HG03175 (cell line): Measurements from ENCODE around the gene PCDH9.

Experiments
- ATAC-seq: cut with Tn5 transposase; IDR thresholded peaks from one replicate; pipeline ENCODE4 v1.9.1; 2021; ENCODE audit warnings: mild to moderate bottlenecking, moderate library complexity; ENCODE audit not compliant: unreplicated experiment

The PCDH9 gene

DNA sequence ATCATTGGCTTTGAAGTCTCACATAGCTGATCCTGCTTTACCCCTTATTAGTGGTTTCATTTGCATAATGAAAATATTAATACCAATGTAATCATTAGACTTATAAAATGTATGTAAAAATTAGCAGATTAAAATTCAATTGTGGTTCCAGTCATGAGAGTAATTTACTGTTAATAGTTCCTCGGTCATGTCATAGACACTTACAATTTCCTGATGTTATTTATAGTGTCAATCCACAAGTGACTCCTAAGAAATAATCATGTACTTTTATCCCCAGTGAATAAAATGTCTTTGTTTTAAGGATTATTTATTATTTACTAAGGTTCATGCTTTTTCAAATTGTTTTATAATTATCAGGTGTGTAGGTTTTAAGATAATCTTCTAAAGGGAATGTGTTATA, 138.5 kb downstream of the PCDH9 start:
- no peak for ATAC-seq

DNA sequence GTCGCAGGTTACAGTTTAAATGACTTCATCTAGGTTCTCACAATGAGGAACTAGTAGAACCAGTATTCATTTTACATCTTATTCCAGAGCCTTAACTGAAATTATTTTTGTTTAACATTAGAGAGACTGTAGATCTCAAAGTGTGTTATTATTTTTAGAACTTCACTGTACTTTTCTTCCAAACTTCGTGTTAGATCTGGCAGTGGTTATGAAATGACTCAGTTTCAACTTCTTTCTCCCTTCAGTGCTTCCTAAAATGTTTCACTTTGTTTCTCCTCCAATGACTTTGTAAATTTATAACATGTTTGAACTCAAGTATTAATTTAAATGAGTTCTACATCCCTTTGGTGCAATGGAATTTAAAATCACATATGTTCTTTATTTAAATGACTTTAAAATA, 139.3 kb downstream of the PCDH9 start:
- no peak for ATAC-seq

DNA sequence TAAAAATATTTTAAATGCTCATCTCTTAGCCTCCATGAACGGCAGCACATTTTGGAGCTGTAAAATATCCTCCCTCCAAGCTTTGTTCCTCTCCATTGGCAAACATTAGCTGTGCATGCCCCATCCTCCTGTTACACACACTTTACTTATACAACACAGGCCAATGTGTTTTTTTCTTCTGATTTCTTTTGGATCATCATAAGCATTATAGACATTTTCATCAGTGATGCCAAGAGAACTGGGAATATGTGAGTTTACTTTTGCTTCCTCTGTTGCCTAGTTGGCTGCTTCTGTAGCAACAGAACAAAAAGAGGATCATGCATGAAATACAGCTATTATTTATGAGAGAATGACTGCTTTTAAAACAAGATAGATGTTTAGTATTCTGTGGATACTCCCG, 142.6 kb downstream of the PCDH9 start:
- no peak for ATAC-seq

- no peak for ATAC-seq
Measured at GRCh38 chr13:67086260-67086659, 143.9 kb downstream of the PCDH9 start.

DNA sequence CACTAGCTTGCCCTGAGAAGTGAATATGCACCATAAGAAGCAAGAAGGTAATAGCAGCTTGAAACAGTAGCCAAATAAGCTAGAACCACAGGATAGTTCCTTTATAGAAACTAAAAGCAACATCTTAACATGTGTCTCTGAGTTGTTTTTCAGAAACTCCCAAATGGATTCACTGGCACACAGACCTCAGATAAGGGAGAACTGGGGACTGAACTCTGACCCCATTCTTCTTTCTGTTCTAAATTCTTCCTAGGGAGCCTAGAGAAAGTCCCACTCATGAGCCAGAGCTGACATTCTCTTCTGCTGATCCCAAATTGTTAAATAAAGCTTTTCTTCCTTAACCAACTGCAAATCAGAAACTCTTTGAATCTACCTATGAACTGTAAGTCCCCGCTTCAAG, 146.1 kb downstream of the PCDH9 start:
- no peak for ATAC-seq

DNA sequence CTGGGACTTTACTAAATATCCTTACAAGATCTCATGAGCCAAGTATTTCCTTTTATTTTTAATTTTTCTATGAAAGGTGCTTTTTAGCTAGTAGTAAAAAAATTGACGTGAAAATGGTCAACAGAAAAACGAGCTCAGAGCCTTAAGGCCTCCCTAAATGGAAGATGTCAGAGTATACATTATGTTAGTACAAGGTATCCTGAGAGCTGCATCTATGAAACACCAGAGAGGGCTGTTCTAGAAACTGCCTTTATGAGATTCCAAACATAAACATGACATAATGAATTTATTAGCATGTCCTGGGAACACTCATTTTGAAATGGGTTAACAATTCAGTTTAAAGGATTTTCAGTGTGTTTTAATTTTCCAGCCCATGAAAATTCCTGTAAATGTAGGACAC, 146.6 kb downstream of the PCDH9 start:
- no peak for ATAC-seq

GRCh38 chr13:67080351-67080750, 149.8 kb downstream of the PCDH9 start:
- no peak for ATAC-seq

- ATAC-seq: no peak
Measured at GRCh38 chr13:67078062-67078461, 152.1 kb downstream of the PCDH9 start.

GRCh38 chr13:67077132-67077531, 153.0 kb downstream of the PCDH9 start:
- ATAC-seq: no peak

DNA sequence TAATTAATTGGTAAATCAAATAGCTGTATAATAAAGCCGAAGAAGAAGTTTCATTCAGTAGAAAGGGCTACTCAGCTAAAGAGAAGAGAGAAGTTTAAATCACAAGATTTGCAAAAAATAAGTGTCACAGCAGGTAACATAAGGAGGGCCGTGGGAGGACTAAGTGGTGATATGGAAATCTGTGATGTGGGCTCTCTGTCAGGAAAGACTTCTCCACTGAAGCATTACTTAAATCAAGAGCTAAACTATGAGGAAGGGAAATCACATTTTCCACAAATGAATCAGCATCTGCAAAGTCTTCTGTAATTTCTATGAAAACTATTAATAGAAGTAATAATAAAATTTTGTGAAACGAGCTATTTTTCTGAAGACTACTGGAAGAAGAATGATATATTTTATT, 153.8 kb downstream of the PCDH9 start:
- ATAC-seq: no peak

DNA sequence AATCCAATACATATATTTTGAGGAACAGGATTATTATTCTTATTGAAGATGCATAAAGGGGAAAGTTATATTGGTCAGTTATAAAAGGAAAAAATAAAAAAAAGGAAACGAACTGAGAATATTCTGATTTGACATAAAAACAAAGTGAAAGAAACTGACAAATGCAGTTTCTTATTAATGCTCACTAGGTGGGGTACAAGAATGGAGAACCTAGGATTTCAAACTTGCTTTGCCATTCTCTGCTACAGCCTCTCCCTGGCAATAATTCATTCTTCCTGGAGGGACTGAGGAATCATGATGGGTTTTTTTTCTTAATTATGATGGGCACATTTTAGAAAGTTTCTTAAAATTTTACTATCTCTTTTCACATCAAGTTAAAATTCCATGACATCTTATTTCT, 154.9 kb downstream of the PCDH9 start:
- no peak for ATAC-seq

DNA sequence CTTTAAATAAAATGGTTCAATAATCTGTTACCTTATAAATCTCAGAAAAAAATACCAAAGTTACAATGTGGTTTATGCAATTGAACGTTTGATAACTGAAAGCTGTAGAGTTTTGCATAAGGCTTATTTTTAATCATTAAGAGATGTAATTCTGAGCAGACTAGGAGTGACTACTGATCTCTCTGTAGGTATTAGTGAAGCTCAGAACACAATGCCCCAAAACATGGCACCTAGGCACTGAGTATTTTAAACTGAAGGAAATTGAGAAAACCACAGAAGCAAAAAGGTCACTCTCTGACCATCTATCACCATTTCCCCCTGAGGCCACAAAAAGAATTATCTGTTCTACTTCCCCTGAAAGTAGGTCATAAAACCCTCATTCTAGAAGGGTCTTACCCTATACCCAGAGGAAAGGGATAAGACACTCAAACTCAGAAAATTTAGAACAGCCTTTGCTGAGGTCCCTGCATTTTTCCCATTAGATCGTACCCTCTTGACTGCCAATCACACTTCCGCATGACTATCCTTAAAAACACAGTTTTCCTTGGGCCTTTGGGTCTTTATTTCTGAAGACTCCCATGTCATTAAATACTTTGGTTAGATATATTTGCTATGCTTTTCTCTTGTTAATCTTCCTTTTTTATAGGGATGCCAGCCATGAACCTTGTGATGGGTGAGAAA, 158.1 kb downstream of the PCDH9 start:
- peak; percentile 51 for ATAC-seq

GRCh38 chr13:67070306-67070705, 159.8 kb downstream of the PCDH9 start:
- ATAC-seq: no peak

- no peak for ATAC-seq
Measured at GRCh38 chr13:67069117-67069767, 160.9 kb downstream of the PCDH9 start.

DNA sequence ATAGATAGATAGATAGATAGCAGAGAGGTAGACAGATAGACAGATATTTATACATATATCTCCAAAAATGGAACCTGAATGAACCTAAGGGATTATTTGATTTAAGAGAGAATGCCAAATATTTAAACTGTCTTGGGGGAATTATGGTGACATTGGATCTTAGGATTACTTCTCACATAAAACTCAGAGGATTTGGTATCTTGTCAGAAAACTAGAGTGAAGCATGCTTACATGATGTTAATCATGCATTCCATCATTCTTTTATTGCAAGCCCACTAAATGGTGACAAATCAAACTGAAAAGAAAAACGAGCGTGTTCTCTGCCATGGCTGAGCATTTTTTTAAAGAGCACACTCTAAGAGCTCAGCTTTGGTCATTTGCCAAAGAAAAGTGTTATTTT, 165.2 kb downstream of the PCDH9 start:
- no peak for ATAC-seq

DNA sequence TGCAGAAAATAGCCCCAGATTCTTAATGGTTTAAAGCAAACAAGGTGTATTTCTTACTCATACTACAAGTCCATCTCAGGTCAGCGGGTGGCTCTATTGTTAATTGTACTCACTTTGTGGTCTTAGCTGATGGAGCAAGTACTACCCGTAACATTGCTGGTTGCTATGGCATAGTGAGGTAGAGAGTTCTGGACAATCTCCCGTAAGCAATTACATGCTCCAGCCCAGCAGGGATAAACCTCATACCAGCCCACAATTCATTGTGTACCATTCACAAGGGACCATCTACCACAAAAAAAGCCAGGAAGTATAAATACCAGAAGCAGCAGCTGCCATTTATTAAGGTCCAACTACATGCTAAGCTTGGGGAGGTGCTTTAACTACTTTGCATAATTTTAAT, 167.1 kb downstream of the PCDH9 start:
- ATAC-seq: no peak

DNA sequence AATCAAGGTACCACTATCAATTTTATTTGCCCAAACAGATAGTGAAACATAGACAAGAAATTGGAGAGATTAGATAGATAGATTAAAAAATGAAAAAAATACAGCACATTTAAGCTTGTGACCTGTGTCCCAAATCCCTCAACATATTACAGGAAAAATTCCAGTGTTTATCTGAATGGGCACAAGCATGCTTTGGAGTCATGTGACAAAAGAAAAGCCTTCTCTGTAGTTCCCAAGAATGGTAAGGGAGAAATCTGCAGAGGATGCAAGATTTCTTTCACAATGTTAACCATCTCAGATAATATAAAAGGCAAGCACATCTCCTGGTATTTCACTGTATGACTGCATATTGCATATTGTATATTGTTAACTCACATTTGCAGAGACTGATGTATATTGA, 168.0 kb downstream of the PCDH9 start:
- ATAC-seq: no peak

DNA sequence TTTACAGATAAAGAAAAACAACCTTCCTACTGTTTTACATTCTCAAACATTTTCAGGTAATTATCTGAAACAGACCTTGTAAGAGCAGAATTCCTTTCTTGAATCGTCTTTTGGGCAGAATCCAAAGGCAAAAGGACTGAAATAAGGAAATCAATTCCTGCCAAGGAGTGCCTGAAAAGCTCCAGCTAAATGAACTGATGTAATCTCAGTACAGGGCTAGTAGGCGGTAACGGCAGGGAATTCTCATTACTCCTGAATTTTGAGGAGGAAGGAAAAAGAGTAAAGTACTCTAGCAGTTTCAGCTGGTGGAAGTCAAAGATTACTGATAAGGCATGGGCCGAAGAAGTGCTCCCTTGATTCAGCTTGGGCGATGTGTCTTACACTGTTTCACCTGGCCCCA, 168.4 kb downstream of the PCDH9 start:
- ATAC-seq: no peak

DNA sequence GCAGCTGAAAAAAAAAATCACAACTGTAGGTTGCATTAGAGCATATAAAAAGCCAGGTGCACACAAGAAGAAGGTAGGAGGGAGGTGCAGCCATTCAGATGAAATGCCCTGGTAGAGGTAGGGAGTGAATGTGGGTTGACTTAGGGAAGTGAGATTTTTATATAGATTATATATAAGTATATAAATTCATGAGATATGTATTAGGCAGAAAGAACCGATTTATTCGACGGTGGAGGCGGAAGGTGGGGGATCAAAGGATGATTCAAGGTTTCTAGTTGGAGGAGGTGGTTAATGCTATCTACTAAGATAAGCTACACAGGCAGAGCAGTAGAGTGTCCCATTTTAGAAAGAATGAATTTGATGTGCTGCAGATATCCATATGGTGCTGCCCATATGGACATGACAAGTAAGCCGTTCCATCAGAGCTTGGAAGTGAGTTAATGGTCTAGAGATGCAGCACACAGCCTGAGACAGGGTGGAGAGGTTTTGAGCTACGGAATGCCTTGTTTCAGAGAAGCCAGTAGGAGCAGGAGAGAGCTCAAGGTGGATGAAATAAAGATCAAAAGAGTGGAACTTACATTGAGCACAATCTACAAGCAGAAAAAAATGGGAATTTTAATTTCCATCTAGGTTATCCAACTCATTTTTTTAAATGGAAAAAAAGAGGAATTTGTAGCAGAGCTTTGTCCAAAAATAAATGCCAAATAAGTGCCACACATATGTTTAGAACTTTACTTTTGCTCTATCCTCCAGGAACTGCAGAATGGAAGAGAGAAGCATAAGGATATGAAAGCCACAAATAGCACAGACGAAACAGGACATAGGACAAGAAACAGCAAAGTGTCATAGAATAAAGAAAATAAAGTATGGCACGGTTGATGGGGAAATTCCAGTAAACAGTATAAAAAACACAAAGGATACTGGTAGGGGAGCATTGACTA, 177.3 kb downstream of the PCDH9 start:
- no peak for ATAC-seq

DNA sequence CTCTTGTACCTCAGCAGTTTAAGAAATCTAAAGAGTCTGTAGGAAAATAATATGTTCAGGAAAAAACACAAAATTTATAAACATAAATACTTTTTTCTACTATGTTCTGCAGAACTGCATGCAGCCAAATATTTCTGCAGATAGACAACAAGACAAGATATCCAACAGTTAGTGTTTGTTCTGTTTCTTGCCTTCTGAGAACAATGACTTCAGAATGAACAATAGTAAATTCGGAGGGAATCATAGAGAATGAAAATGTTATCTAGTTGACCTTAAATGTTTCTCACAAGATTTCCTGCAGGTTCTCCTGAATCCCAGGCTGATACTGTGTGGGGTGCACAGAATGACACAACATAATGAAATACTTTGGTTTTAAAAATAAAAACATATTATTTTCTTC, 180.4 kb downstream of the PCDH9 start:
- ATAC-seq: no peak

- ATAC-seq: no peak
Measured at GRCh38 chr13:67048821-67049150, 181.3 kb downstream of the PCDH9 start.
